NCI-H2196 treated with DMSO at 0.1 percent for 48 hours (cell line): Measurements from ENCODE around the gene TMEM52.

ENCODE experiments used
- DNase-seq: peaks from one replicate; lab custom pipeline; 2025; ENCODE audit not compliant: unreplicated experiment; lab: John Stamatoyannopoulos, UW

Gene TMEM52

GRCh38 chr1:1918901-1919303 is at the start of gene TMEM52:
Gene TMEM52 (minus strand): TSS chr1:1919279. CDS start chr1:1919265, 14 bp downstream.
- peak; percentile 84 for DNase-seq

- DNase-seq = no peak
Measured at GRCh38 chr1:1967879-1968278, 48.8 kb upstream of the TMEM52 start.

- no peak for DNase-seq
Measured at GRCh38 chr1:1967151-1967550, 48.1 kb upstream of the TMEM52 start.

- no peak for DNase-seq
Measured at GRCh38 chr1:1966071-1966740, 47.1 kb upstream of the TMEM52 start.

- DNase-seq = no peak
Measured at GRCh38 chr1:1965546-1965945, 46.5 kb upstream of the TMEM52 start.

GRCh38 chr1:1964811-1965210 is 45.7 kb upstream of the TMEM52 start:
- no peak for DNase-seq

GRCh38 chr1:1963570-1963969 is 44.5 kb upstream of the TMEM52 start:
- DNase-seq = no peak

GRCh38 chr1:1962752-1963151 is 43.7 kb upstream of the TMEM52 start:
- no peak for DNase-seq

- DNase-seq = no peak
Measured at GRCh38 chr1:1960480-1961196, 41.6 kb upstream of the TMEM52 start.

- peak; percentile 83 for DNase-seq
Measured at GRCh38 chr1:1959840-1960479, 40.9 kb upstream of the TMEM52 start.

- DNase-seq = peak; percentile 61
Measured at GRCh38 chr1:1959459-1959839, 40.4 kb upstream of the TMEM52 start.

GRCh38 chr1:1958071-1958541 is 39.0 kb upstream of the TMEM52 start:
- no peak for DNase-seq

- DNase-seq = no peak
Measured at GRCh38 chr1:1957533-1957961, 38.5 kb upstream of the TMEM52 start.

GRCh38 chr1:1956586-1957532 is 37.8 kb upstream of the TMEM52 start:
- no peak for DNase-seq

GRCh38 chr1:1956101-1956500 is 37.0 kb upstream of the TMEM52 start:
- DNase-seq = peak; percentile 38

- DNase-seq = no peak
Measured at GRCh38 chr1:1955621-1956094, 36.6 kb upstream of the TMEM52 start.

- DNase-seq = no peak
Measured at GRCh38 chr1:1954831-1955441, 35.9 kb upstream of the TMEM52 start.

GRCh38 chr1:1954015-1954414 is 34.9 kb upstream of the TMEM52 start:
- DNase-seq = no peak

GRCh38 chr1:1950940-1951339 is 31.9 kb upstream of the TMEM52 start:
- DNase-seq = no peak

GRCh38 chr1:1948783-1949182 is 29.7 kb upstream of the TMEM52 start:
- DNase-seq = no peak
